ACHN (cell line): ENCODE data around the gene NOX3.

ENCODE experiments used
- DNase-seq: peaks from one replicate; pipeline ENCODE4 v3.0.0-alpha.2; 2015
- in situ Hi-C: cut with HindIII; loops from 2 replicates; pipeline ENCODE4 v1.10.0; 2017; ENCODE audit warnings: low sequenced_read_pairs, low pct_ligation_motif_present, low pct_unique_long_range_greater_than_20kb

Gene NOX3

DNA sequence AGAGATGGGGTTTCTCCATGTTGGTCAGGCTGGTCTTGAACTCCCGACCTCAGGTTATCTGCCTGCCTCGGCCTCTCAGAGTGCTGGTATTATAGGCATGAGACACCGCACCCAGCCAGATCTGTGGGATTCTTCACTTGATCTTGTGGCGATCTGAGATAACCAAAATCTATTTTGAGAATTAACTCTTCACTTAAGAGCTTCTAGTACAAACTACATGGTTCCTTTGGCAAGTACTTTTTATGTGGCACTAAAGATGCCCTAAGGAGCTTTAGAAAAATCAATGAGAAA lies 103.6 kb downstream of the NOX3 start:
- no peak for DNase-seq
- in situ Hi-C loops: no loop called here

DNA sequence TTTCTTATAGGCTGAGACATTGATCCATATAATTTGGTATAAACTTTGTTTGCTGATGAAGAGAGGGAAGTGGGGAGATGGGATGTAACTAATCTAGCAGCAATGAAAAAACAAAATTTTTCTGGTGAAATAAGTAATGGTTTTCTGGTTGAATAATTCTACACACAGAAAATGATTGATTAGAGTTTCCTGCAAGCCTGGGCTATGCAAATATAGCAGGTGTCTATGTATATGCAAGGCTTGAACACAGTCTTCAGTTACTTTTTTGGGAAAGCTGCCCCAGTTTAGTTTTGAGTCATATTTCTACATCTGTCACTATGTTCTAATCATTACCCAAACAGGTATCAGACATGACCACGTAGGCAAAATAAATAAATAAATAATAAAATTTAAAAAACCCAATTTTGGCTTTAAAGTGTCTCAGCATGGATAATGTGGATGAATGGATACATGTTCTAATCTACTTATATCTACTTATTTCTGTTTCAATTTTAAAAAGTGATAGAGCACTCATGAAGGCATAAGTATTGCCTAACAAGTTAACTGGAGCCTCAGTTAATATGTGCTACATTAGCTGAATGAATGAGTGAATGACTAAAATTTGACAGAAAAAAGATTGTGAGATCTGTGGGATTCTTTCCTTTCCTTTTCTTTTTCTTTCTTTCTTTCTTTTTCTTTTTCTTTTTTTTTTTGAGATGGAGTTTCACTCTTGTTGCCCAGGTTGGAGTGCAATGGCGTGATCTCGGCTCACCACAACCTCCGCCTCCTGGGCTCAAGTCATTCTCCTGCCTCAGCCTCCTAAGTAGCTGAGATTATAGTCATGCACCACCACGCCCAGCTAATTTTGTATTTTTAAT lies 104.1 kb downstream of the NOX3 start:
- DNase-seq: no peak
- in situ Hi-C loops: no loop called here

DNA sequence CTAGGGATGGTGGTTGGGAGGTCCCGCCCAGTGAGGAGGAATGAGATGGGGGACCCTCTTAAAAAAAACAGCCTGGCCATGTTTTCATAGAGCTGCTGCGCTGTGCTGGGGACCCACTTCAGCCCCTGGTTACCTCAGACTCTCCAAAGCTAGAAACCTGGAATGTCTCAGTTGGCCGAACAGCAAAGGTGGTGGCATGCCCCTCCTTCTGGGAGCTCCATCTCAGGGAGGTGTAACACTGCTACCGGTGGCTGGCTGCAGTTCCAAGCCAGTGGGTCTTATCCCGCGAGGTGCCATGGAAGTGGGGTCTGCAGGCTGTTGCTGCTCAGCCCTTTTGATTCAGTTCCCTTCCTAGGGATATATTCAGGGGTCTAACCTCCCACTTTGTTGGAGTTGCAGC lies 105.7 kb downstream of the NOX3 start:
- in situ Hi-C loops: no loop called here
- DNase-seq: no peak

DNA sequence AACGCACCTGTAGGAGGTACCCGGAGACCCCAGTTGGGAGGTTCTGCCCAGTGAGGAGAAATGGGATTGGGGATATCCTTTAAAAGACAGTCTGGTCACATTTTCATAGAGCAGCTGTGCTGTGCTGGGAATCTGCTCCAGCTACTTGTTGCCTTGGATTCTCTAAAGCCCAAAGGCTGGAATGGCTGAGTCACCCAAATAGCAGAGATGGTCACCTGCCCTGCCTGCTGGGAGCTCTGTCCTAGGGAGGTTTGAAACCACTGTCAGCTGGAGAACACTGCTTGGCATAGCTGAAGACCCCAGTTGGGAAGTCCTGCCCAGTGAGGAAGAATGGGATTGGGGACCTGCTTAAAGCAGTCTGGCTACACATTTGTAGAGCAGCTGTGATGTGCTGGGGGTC lies 106.5 kb downstream of the NOX3 start:
- in situ Hi-C loops: no loop called here
- DNase-seq: no peak

DNA sequence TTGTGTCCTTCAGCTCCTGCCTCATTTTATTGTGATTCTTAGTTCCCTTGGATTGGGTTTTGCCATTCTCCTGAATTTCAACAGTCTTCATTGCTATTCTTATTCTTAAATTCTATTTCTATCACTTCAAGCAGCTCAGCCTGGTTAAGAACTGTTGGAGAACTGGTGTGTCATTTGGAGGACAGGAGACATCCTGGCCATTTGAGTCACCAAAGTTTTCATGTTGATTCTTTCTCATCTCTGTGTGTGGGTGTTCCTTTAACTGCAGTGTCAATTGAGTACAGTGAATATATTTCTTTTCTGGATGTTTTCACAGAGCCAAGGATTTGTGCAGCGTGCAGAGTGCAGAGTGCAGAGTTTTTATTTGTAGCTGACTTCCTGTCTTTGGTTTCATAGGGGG lies 107.8 kb downstream of the NOX3 start:
- in situ Hi-C loops: no loop called here
- no peak for DNase-seq

DNA sequence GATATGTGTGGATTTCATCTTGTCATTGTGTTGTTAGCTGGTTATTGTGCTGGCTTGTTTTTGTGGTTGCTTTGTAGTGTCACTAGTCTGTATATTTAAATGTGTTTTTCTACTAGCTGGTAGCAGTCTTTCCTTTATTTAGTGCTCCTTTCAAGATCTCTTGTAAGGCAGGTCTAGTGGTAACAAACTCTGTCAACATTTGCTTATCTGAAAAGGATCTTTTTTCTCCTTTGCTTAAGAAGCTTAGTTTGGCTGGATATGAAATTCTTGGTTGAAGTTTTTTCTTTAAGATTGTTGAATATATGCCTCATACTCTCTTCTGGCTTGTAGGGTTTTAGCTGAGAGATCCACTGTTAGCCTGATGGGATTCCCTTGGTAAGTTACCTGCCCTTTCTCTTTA lies 108.7 kb downstream of the NOX3 start:
- DNase-seq: no peak
- in situ Hi-C loops: no loop called here
